CD4-positive, alpha-beta T cell treated with Interleukin-4 for 1 hour (primary cell): Measurements from ENCODE around the gene LRRC36.

Experiments
- DNase-seq, 2 donors: peaks; one replicate each; pipeline ENCODE4 v3.0.0-alpha.2; 2020 to 2022

LRRC36 gene

DNA sequence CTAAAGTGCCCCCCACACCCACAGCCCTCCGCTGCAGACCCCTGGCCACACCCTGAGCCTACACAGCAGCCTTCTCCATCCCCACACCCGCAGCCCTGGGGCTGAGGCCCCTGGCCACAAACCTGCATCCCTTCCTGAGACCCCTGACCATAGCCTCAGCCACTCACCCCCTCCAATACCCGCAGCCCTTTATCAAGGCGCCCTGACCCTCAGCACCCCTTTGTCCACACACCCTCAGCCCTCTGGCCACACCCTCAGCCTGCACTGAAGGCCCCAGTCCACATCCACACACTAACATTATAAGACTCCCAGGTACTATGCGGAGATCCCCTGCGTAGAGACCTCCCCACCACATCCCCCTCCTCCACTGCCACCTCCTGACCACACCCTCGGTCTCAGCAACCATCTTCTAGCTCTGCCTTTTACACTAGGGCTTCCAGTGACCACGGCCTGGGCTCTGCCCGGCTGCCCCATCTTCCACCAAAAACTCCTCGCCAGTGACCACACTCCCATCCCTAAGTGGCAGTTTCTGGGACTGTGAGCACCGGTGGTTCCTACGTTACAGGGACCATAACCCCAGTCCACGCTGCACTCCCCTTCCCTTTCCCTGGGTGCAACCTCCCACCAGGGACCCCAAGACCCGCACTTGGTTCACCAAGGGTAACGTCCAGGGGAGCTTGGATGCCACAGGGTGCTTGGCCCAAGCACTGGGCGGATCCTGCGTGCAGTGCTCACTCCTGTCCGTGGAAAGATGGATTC, 65.9 kb downstream of the LRRC36 start:
- DNase-seq = no peak

DNA sequence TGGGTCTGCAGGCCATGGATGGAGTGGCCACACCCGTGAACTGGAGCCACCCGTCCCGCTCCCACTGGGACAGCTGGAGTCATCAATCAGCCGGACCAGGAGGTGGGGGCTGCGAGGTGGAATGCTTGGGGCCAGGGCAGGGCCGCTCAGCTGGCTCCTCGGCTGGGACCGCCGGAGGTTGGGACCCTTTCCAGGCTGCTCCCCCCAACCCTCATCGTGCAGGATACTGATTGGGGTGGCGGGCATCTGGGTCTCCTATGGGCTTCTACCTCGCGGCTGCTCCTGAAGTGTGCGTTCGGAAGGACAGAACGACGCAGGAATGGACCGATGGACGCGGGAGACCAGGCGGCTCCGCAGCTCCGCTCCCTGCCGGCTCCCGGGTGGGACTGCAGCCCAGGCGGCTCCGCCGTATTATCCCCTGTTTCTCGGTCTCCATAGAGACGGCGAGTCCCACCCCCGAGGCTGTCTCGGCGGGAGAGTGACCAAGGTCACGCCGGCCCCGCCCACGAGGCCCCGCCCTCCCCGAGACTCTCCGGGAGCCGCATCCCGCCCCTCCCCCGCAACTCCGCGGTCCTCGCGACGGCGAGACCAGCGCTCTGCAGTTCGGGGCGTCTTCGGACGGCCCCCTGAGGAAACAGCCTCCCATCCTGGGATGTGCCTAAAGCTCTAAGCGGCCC, 66.6 kb downstream of the LRRC36 start, which contains the start of gene TPPP3:
TSS of gene TPPP3 (minus strand) at position 388 of the 677 bp plus-strand sequence. CDS start 2,387 bp downstream, outside the sequence.
- peak; percentile 59 to 83 for DNase-seq

DNA sequence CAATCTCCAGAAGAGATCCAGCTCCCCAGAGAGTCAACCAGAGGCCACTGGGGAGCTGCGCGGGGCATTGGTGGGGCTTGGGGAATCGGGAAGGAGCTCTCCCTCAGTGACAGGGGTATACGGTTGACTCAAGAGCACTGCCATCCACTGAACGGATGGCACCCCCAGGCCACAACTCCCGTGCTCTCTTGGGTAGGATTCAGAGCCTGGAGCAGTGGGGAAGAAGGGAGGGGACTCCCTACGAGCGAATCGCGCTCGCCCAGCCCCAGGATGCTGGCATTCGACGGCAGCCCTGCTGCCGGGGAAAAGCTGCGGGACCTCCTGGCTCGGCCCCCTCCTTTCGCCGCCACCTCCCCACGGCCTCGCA, 67.2 kb downstream of the LRRC36 start:
- no peak for DNase-seq

DNA sequence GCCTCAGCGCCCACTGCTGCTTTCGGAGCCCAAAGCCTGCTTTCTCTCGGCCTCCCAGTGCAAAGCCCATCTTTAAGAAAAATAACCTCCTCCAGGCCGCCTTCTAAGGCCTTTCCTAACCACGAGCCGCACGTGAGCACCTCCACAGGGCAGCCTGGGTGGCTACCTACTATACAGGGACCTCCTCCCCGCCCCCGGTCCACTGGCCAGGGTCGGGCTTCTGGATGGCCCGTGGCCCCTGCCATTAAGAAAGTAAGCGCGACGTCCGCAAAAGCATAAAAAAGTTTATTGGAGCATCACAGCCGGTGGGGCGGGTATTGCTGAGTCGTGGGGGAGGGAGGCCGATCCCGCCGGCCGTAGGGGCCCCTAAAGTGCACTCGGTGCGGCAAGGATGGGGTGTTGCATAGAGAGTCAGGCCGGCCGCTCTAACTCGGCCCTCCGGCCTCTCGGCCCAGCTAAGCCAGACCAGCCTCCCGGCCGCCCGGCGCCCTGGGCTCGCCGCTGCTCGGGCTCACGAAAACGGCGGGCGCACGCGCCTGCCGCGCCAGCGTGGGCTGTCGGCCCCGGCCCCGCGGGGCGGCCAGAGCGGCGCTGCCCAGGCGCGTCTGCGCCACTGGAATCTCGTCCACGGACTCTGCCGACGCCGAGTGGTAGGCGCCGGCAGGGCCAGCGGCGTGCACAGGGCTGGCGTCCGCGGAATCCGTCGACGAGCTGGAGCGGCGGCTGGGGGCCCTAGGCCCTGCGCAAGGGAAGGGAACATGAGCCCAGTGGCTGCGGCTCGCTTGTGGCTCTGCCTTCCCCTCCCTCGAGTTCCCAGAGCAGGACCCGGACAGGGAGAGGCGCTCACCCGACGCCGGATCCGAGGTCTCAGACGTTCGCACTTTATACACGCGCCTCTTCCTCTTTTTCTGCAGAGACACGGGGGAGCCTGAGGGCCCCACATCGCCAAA, 67.8 kb downstream of the LRRC36 start:
- DNase-seq = peak; percentile 13 to 55

DNA sequence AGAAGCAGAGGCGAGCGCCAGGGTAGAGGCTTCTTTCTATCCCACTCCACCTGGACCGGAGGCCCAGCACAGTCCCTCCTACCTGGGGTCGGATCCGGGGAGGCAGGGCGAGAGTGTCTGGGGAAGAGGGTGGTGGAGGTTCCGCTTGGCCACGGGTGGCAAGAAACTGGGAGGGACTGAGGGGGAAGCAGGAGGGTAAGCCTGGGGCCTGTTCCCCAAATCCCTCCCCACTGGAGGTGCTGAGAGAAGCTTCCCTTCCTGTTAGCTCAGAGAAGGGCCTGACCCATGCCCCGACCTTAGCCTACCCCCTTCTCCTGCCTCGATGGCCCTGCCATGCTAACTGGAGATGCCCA, 68.5 kb downstream of the LRRC36 start:
- DNase-seq = peak in 1 of 2 donors; percentile 23

DNA sequence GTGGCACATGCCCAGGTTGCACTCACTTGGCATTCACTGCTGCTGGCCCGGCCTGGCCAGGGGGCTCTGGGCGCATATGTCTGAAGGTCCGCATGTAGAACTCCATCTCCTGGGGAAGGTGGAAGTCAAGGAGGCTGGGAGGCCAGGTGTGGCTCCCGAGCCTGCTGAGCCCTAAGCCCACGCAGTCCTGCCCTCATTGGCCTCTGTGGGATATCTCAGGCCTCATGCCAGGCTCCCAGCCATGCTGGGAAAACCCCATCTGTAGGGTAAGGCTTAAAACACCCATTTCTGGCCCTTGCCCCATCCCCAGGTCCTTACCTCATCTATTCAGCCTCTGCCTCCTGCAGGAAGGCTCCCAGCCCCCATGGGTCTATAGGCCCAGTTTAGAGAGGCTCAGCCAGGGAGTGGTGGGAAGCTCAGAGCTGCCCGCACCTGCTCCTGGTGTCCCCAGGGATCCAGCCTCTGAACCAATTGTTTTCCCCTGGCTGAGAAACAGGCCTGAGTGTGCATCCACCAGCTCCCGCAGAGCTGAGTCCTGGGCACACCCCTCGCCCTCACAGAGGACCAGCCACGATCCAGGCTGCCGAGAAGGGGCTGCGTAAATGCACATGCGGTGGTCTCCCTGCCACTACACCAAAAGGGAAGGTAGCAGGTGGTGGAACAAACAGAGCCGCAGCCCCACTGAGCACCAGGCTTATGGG, 69.0 kb downstream of the LRRC36 start:
- no peak for DNase-seq

DNA sequence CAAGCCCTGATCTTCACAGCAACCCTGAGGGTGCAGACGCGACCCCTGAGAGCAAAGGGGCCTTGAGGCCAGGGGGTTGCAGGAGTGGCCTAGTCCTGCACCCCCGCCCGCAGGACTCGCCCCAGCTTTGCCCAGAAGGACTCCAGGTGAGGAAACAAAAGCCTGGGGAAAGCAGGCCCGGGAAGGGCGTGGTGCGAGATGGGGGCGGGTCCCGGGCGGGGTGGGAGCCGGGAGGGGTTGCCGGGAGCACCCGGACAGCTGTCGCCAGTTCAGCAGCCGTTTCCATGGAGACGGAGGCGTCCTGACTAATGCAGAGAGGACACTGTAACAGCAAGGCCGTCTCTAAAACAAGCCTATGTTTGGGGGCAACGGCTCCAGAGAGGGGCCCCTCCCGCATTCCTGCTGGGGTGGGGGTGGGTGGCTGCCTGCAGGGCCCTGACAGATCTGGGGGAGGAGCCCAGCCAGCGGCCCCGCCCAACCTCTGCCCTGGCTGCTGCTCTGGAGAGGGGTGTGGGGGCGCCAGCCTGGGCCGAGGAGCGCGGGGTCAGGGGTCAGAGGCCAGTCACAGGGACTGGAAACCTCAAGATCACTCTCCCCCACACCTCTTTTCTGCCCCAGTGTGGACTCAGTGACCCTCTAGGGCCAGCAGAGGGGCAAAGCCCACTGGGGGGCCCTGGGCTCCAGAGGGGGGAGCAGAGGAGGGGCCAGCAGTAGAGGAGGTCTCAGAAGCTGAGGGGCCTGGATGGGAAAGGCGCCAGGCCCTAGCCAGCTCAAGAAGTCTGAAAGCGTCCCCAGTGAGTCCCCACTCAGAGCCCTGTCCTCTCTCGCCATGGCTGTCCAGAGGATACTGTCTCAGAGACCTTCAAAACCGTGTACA, 69.8 kb downstream of the LRRC36 start:
- no peak for DNase-seq

DNA sequence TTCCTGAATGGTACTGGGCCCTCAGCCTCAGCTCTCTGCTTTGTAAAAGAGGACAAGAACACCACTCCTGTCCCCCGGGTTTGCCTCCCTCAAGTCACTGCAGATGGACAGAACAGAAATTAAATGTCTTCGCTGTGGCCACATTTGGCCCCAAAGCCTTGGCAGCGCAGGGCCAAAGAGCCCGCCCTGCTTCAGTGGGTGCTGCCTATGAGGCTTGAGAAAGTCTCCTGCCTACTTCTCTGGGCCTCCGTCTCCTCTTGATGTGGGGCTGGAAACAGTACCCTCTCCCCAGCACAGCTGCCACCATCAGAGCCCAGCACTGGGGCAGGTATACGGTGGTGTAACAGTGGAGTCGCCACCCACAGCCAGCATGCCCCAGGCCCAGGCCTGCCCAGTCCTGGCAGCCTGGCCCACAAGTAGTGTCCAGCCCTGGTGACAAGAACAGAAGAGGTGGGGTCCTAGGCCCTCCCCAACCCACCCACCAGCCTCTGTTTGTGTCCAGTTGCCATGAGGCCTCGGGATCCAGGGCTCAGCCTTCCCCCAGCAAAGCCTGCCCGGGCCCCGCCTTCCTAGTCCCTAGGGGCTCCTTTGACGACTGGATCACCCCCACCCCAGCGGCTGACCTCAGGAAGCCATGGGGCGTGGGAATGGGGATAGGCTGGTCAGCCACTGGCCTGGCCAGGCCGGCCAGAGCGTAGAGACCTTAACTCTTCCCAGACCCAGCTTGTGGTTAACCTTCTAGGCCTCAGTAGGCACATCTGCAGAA, 70.6 kb downstream of the LRRC36 start:
- DNase-seq = no peak

DNA sequence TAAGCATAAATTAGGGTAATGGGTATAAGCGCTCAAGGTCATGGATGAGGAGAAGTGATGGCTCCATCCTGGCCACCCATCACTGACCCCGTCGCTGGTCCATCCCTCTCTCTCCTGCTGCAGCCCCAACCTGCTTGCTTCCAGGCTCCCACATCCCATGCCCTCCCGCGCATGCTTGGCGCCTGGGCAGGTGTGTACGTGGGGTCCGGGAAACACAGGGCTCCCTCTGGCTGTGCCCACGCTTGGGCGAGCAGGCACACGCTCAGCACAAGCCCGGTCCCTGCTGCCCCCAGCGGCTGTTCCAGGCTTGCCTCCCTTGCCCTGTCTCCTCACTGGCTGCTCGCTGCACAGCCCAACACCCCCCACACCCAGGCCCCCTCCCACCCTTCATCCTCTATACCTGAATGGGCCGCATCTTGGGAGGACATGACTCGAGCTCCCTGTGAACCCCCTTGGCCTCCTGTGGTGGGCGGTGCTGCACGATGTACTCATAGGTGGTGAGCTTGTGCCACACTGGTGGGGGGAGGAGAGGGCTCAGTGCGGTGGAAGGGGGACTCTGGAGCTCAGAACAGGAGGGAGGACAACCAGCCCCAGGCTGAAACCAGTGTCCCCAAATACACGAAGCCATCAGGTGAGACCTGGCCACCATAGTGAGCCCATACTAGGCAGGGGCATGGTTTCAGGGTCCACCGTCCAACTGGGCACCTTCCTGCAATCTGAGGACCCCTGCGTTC, 71.4 kb downstream of the LRRC36 start:
- no peak for DNase-seq

DNA sequence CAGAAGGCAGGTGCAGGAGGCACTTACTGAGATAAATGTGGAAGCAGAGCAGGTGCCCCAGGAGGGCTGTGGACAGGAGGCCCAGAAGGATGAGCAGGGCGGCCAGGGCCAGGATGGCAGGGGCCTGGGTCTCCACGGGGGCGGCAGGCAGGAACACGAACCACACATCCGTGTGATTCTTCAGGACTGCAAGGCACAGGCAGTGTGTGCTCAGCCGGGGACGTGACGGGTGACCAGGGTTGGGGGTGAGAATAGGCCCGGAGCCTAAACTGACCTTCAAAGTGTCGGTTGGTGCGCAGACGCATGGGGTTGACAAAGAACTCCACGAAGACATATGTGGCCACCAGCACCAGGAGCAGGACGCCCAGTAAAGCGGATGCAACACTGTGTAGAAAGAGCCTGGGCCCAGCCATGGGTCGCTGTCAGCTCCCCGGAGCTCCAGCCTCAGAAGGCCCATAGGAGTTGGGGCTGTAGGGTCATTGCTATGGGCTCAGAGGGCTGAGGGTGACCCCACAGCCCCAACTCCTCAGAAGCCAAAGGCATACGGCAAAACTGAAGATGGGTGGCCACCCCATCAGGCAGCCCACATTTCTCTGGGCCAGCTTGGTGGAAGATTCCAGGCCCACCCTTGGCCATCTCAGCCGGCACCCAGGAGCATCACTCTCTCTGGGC, 72.1 kb downstream of the LRRC36 start:
- DNase-seq = no peak

DNA sequence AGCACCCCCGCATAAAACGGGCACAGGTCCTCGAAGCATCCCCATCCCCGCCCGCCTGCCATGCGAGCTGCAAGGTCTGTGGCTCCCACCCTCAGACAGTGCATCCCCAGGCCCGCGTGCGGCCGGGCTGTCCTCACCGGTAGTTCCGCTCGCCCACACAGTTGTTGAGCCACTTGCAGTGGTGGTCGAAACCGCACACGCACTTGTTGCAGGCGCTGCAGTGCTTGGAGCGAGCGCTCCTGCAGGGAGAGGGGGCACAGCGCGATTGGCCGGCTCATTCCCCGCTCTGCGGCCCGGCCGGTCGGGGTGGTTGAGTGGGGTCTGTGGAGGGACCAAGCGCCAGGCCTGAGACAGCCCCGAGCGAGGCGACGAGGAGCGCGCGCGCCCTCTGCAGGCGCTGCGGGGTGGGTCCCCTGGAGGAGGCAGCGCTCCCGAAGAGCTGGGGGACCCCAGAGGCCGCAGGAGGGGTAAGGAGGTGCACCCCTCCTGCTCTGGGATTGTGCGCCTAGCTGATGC, 72.7 kb downstream of the LRRC36 start:
- DNase-seq = peak; percentile 47 to 48

DNA sequence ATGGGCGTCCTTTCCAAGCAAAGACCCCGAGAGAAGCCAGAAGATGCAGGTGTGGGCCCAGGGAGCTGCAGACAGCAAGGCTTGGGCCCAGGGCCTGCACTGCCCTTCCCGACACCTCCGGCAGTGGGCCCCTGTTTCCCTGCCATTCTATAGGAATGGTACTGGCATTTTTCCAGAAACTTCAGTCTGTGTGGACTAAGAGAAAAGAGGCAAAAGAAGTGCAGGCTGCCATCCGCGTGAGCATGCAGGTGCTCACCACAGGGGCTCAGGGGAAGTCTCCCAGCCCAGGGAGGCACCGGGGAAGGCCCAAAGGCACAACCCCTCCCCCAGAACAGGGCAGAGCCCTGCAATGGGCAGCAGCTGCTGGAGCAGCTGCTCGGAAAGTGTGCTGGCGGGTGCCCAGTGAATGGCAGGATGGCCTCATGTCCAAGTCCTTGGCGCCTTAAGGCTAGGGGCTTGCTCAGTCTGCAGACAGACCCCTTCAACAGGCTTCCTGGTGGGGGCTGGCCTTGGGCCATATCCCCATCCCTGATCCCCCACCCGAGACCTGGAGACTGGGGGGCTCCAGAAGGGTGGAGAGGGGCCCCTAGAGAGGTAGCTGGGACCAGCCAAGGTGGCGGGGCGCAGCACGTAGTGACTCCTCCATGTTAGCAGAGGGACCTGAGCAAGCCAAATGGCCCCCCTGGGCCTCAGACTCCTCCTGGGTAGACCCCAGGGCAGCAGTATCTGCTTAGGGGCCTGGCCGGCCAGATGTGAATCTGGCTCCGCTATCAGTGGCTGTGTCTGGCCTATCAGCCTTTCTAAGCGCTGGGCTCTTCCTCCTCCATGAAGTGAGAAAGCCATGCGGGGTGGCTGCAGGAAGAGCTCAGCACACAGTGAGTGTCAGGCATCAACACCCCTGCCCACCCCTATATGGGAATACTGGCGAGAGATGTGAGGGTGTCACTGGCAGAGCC, 73.4 kb downstream of the LRRC36 start:
- no peak for DNase-seq

DNA sequence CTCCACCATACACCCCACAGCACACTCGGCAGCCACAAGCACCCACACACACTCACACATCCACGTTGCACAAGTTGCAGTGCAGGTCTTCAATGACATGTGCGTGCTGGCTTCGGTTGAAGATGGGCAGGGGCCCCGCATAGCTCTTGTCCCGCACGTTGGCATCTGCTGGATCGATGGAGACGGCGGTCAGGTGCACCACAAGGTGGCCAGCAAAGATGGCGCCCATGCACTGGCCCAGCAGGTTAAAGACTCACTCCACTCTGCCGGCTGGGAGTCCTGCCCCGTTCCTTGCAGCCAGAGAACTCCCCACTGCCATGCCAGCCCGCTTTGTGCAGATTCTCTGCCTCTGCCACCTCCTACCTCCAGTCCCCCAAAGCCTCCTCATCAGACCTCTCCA, 74.3 kb downstream of the LRRC36 start:
- DNase-seq = no peak

DNA sequence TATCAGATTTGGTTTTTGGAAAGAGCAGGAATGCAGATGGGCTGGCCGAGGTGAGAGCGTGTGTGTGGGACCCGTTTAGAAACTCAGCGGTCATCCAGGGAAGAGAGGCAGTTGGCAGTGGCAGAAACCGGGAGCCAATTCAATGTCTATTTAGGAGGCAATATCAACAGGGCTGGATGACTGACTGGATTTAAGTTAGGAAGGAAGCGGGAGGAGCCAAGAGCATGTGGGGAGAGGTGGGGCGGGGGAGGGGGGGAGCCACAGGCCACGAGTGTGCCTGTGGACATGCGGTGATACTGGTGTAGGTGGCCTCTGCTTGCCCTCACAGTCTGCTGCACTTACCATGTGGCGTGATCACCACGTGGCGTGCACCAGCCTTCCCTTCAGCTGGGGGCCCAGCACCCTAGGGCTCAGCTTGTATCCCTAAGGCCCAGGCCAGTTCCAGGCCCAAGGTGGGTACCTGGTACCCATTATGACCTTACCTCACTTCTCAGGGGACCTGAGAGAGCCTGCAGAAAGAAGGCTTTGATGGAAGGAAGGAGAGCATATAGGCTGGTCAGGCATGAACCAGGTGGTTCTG, 77.5 kb downstream of the LRRC36 start:
- no peak for DNase-seq

DNA sequence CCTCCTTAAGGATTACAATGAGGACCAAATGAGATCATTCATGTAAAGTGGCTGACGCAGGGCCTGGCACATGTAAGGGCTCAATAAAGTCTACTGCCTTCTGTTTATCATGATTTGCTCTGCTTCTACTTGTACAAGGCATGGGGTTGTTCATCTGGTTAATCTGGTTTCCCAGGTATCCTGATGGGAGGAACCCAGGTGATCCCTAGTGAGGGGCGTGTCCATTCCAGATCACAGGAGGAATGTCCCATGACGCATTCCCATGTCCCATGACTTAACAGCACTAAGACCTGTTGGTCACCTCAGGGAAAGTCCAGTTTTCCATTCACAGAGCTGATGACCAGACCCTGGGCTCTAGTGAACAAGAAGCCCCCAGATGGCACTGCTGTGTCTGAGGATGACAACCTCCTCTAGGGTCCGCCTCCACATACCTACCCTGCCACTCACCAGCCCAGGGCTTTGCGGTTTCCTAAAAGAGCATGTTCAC, 78.2 kb downstream of the LRRC36 start:
- no peak for DNase-seq

DNA sequence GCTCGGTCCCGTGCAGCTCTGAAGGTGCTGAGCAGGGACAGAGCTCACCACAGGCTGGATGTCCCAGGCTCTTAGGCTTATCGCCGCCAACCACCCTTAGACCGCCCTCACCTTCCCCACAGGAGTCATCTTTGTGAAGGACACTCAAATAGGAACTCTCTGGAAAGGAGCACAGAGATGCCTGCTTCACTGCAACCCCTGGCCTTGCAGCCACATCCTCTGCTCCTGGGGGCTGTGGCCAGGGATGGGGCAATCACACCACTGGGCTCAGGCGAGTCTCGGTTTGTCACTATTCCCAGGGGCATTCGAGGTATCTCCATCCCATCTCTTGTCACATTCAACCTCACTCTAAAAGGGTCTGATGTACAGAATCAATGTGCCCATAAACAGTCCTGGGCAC, 78.7 kb downstream of the LRRC36 start:
- DNase-seq = no peak

DNA sequence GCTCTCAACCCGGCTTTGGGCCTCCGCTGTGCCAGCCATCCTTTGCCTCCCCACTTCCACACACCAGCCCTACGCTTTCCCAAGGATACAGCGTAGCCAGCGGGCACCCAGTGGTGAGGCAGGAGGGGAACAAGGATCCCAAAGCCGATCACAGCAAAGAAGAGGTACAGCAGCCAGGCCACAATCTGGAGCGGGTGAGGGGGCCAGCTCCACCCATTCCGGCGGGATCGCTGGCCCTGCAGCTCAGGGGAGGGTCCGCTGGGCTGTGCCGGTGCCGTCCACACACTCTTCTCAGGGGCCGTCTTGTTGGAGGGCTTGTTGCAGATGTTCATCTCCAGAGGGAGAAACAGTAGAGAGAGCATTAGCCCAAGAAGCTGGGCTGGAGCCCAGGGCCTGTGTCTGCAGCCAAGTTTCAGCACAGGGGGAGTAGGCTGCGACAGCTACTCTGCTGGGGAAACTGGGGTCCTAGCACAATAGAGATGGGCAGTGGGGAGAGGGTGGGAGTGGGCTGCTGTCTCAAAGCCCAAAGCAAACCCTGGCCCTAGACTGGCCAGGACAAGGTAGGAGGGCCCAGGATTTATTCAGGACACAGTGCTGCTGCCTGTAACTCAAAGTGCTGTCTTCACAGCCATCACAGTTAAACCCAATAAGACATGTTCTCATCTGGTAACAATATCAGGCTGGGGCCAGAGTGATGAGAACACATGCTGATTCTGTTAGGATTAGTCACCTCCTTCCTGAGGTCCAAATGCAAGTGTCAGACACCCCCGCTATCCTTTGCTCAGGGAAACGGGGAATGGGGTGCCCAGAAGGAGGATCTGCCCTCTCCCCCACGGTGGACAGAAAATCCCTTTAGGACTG, 79.7 kb downstream of the LRRC36 start:
- DNase-seq = no peak
